A549 (cell line): ENCODE results near the gene RAD51B. TPM values are rescaled to one million over a fixed set of nuclear protein-coding genes. Genes with fewer than 3 reads are reported as not detected.
A peak's percentile ranks its signal among the peaks of the same experiment; 100 is the strongest.

Experiments
- ATAC-seq, 2 experiments: fragments of 200-7000 bp in 1 of 2; fragments of >200 bp in 1 of 2; cut with Nextera tagmentation in 1 of 2; cut with Tn5 transposase in 1 of 2; 3 replicates each; pipeline versions ENCODE4 v1.8.0 to v1.9.1; 2018 to 2020; ENCODE audit warnings: mild to moderate bottlenecking in 1 of 2, moderate library complexity in 1 of 2
- CTCF ChIA-PET: fragments of 300-600 bp; sonication (Branson Sonifier 250); formaldehyde crosslinking; extraction: SDS; loops from one replicate; lab custom pipeline; 2021; ENCODE audit warnings: antibody characterized with exemption, inconsistent platforms; lab: Yijun Ruan, JAX
- POLR2A ChIA-PET: fragments of 350-600 bp; formaldehyde crosslinking; extraction: SDS; loops from one replicate; lab custom pipeline; 2021; ENCODE audit warnings: antibody characterized with exemption, inconsistent platforms; lab: Yijun Ruan, JAX
- DNase-seq, 2 experiments: peaks; one replicate each; pipeline versions ENCODE4 v3.0.0 to v3.0.0-alpha.2; 2011 to 2016; ENCODE audit warnings: low read depth in 1 of 2, low spot score in 1 of 2
- FAIRE-seq: peaks from 2 replicates; lab custom pipeline; 2011; peaks lifted over from hg19 to GRCh38; lab: Jason Lieb, UNC
- H3K27ac ChIP-seq, 2 experiments: fragments of >200 bp; sonication (Bioruptor Twin); formaldehyde crosslinking; 3 replicates each; pipeline ENCODE4 v1.5.1; 2016 to 2017
- H3K4me1 ChIP-seq: fragments of >200 bp; sonication (Bioruptor Twin); formaldehyde crosslinking; 3 replicates; pipeline ENCODE4 v1.6.1; 2016
- H3K4me2 ChIP-seq: fragments of >200 bp; sonication (Bioruptor Twin); formaldehyde crosslinking; 3 replicates; pipeline ENCODE4 v1.6.1; 2016
- H3K4me3 ChIP-seq: fragments of >200 bp; sonication (Bioruptor Twin); formaldehyde crosslinking; 3 replicates; pipeline ENCODE4 v1.5.1; 2016
- H3K9me3 ChIP-seq: fragments of >200 bp; sonication (Bioruptor Twin); formaldehyde crosslinking; 3 replicates; pipeline ENCODE4 v1.6.1; 2016
- CBX2 ChIP-seq: fragments of 200-600 bp; sonication (generic); IDR thresholded peaks from 2 replicates; pipeline ENCODE4 v1.6.1; 2016; ENCODE audit warnings: low read depth, mild to moderate bottlenecking, borderline replicate concordance
- EHF ChIP-seq: fragments of 250-450 bp; sonication (Bioruptor Pico); IDR thresholded peaks from 2 replicates; pipeline ENCODE4 v1.5.0; 2020; ENCODE audit warnings: mild to moderate bottlenecking
- EHMT2 ChIP-seq: fragments of 200-600 bp; sonication (generic); IDR thresholded peaks from 2 replicates; pipeline ENCODE4 v1.6.1; 2016; ENCODE audit warnings: antibody characterized with exemption, low read depth, mild to moderate bottlenecking, moderate library complexity
- FOSB ChIP-seq: fragments of 250-450 bp; sonication (Bioruptor Pico); IDR thresholded peaks from 2 replicates; pipeline ENCODE4 v1.5.0; 2020; ENCODE audit warnings: mild to moderate bottlenecking, moderate library complexity
- FOXS1 ChIP-seq: fragments of 250-450 bp; sonication (Bioruptor Pico); IDR thresholded peaks from 2 replicates; pipeline ENCODE4 v1.5.0; 2020; ENCODE audit warnings: mild to moderate bottlenecking, moderate library complexity
- HEYL ChIP-seq: fragments of 250-450 bp; sonication (Bioruptor Pico); IDR thresholded peaks from 2 replicates; pipeline ENCODE4 v1.8.0; 2021; ENCODE audit warnings: mild to moderate bottlenecking, moderate library complexity
- HOXA7 ChIP-seq: fragments of 250-450 bp; sonication (Bioruptor Pico); IDR thresholded peaks from 2 replicates; pipeline ENCODE4 v1.5.0; 2020; ENCODE audit warnings: mild to moderate bottlenecking, moderate library complexity
- HOXB13 ChIP-seq: fragments of 250-450 bp; sonication (Bioruptor Pico); IDR thresholded peaks from 2 replicates; pipeline ENCODE4 v1.5.0; 2020; ENCODE audit warnings: low read depth, mild to moderate bottlenecking, moderate library complexity
- HOXB5 ChIP-seq: fragments of 250-450 bp; sonication (Bioruptor Pico); IDR thresholded peaks from 2 replicates; pipeline ENCODE4 v1.5.0; 2020; ENCODE audit warnings: mild to moderate bottlenecking, moderate library complexity
- JUN ChIP-seq, 2 experiments: fragments of >200 bp; sonication (Bioruptor Twin); formaldehyde crosslinking; IDR thresholded peaks; 2 replicates in 1 of 2; 3 replicates in 1 of 2; pipeline ENCODE4 v1.6.1; 2016 to 2017
- KDM5A ChIP-seq: fragments of 200-600 bp; sonication (generic); IDR thresholded peaks from 2 replicates; pipeline ENCODE4 v1.6.1; 2016; ENCODE audit warnings: antibody characterized with exemption, mild to moderate bottlenecking
- MAZ ChIP-seq: fragments of 150-350 bp; IDR thresholded peaks from 2 replicates; pipeline ENCODE4 v1.6.1; 2014; ENCODE audit warnings: antibody characterized with exemption, low read depth, low read length, borderline replicate concordance
- NPAS2 ChIP-seq: fragments of 250-450 bp; sonication (Bioruptor Pico); IDR thresholded peaks from 2 replicates; pipeline ENCODE4 v1.8.0; 2022; ENCODE audit warnings: mild to moderate bottlenecking, moderate library complexity, borderline replicate concordance
- PBX3 ChIP-seq: IDR thresholded peaks from 2 replicates; pipeline ENCODE4 v1.6.1; 2012
- POLR2AphosphoS2 ChIP-seq: conservative IDR thresholded peaks from 2 replicates; pipeline ENCODE4 v1.6.1; 2012; ENCODE audit warnings: low read length, improper control_type of control experiment, inconsistent platforms
- REST ChIP-seq: fragments of 200-600 bp; sonication (generic); IDR thresholded peaks from 2 replicates; pipeline ENCODE4 v1.6.1; 2016; ENCODE audit warnings: antibody characterized with exemption, mild to moderate bottlenecking, moderate library complexity
- ZNF302 ChIP-seq: fragments of 250-450 bp; sonication (Bioruptor Pico); IDR thresholded peaks from 2 replicates; pipeline ENCODE4 v1.9.0; 2021; ENCODE audit warnings: inconsistent platforms, mild to moderate bottlenecking, moderate library complexity
- ZSCAN20 ChIP-seq: fragments of 250-450 bp; sonication (Bioruptor Pico); IDR thresholded peaks from 2 replicates; pipeline ENCODE4 v1.8.0; 2022; ENCODE audit warnings: mild to moderate bottlenecking, moderate library complexity
- WGBS: methylation state at CpG from one replicate; pipeline ENCODE4 v1.1.6; 2017; ENCODE audit errors: missing lambda C conversion rate; 5-methylcytosine and 5-hydroxymethylcytosine counted together
- polyA plus RNA-seq, 4 experiments: library from polyadenylated mRNA; depleted of rRNA in 3 of 4; stranded (reverse); fragments of >200 nt; fragmentation: RNase III in 1 of 4; extraction: RNeasy Plus Mini Kit Qiagen cat#74134 plus additional on column Dnase treatment in 1 of 4; gene quantifications; 2 replicates in 3 of 4; 3 replicates in 1 of 4; pipeline ENCODE4 v1.2.3, GENCODE V29; 2011 to 2017
- TF ChIP-seq, protein P1 (sequence below): IDR thresholded peaks from 2 replicates; pipeline ENCODE4 v1.6.1; 2012
- TF ChIP-seq, protein P2 (sequence below): fragments of >200 bp; sonication (Bioruptor Twin); formaldehyde crosslinking; IDR thresholded peaks from 3 replicates; pipeline ENCODE4 v1.6.1; 2016
- TF ChIP-seq, protein P3 (sequence below): IDR thresholded peaks from 2 replicates; pipeline ENCODE4 v1.6.1; 2012; ENCODE audit warnings: low read depth, borderline replicate concordance
- TF ChIP-seq, protein P4 (sequence below): fragments of >200 bp; sonication (Bioruptor Twin); formaldehyde crosslinking; IDR thresholded peaks from 3 replicates; pipeline ENCODE4 v1.5.1; 2016

Gene RAD51B
- polyA plus RNA-seq, 2 of the 4 experiments (the other 2 are of a cell fraction): 7.2 to 10.8 TPM

GRCh38 chr14:68459480-68460136 is 640.0 kb downstream of the RAD51B start:
- peak overlapping the region; percentile 95 to 100 for H3K27ac ChIP-seq
- H3K9me3 ChIP-seq: peaks cover 8% of the 10 kb centered on the region; the same call in 2 of the 3 replicates
- 11% methylated on average over 5 of the region's 5 CpGs for WGBS
- ChIA-PET POLR2A (interaction anchor here (0.5 to 2.8 kb wide), 27 partner anchors 8 to 516 kb away, joined by 3 to 57 read pairs (median 5); partner anchors contain the start of gene ZFP36L1), CTCF (interaction anchor here (1.1 to 5.3 kb wide), 7 partner anchors 209 to 516 kb away, joined by 3 to 24 read pairs (median 5); no protein-coding TSS in a partner anchor)
- DNase-seq (no peak), ATAC-seq (peak; percentile 55 to 60), FAIRE-seq (no peak)
- H3K4me3 ChIP-seq: no peak overlapping the region
- H3K4me2 ChIP-seq: peak overlapping the region; percentile 66
- H3K4me1 ChIP-seq: peaks cover 66% of the 10 kb centered on the region
- TF ChIP-seq, protein P1, sequence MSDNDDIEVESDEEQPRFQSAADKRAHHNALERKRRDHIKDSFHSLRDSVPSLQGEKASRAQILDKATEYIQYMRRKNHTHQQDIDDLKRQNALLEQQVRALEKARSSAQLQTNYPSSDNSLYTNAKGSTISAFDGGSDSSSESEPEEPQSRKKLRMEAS: no peak
- TF ChIP-seq, protein P2, sequence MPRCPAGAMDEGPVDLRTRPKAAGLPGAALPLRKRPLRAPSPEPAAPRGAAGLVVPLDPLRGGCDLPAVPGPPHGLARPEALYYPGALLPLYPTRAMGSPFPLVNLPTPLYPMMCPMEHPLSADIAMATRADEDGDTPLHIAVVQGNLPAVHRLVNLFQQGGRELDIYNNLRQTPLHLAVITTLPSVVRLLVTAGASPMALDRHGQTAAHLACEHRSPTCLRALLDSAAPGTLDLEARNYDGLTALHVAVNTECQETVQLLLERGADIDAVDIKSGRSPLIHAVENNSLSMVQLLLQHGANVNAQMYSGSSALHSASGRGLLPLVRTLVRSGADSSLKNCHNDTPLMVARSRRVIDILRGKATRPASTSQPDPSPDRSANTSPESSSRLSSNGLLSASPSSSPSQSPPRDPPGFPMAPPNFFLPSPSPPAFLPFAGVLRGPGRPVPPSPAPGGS: no peak
- TF ChIP-seq FOSB (peak; percentile 71; the same call in 1 of the 2 replicates), FOXS1 (0 out of 2 replicates have a peak, but pooled peaks have one; percentile 10), ZSCAN20 (CRISPR knock-in tag) (0 out of 2 replicates have a peak, but pooled peaks have one; percentile 31), HOXA7 (CRISPR knock-in tag) (peak; percentile 81), EHF (CRISPR knock-in tag) (peak; percentile 70; the same call in 1 of the 2 replicates)
- TF ChIP-seq, protein P3, sequence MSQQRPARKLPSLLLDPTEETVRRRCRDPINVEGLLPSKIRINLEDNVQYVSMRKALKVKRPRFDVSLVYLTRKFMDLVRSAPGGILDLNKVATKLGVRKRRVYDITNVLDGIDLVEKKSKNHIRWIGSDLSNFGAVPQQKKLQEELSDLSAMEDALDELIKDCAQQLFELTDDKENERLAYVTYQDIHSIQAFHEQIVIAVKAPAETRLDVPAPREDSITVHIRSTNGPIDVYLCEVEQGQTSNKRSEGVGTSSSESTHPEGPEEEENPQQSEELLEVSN: no peak

DNA sequence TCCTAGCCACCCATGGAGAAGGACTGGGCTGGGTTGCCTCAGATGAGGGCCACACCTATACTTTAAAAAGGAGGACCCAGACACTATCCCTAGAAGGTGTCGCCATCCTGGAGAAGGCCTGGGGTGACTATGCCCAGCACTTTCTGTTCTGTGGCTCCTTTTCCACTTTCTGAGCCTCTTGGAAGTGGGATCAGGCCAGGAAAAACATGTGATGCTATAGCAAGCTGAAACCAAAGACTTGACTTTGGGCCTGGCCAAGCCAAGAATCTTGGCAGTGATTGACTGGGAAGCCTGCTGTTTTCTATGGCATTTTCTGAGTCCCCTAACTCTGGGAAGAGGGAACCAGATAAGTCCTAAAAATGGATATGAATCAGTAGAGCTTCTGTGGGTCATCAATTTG is 641.0 kb downstream of the RAD51B start:
- WGBS: 100% methylated on average over 1 of the region's 1 CpG
- DNase-seq (no peak), ATAC-seq (no peak), FAIRE-seq (no peak)
- POLR2A ChIA-PET: interaction anchor here (0.6 to 2.8 kb wide), 4 partner anchors 85 to 331 kb away, joined by 3 to 24 read pairs (median 4); no protein-coding TSS in a partner anchor
- CTCF ChIA-PET: interaction anchor here (0.7 to 5.3 kb wide), 4 partner anchors 254 to 516 kb away, joined by 3 to 24 read pairs (median 4); no protein-coding TSS in a partner anchor
- Histone ChIP-seq H3K4me3 (no peak overlapping the region), H3K4me2 (peak overlapping the region; percentile 66; the same call in 1 of the 3 replicates), H3K9me3 (no peaks in the 10 kb centered on the region), H3K27ac (peak overlapping the region; percentile 95 to 100), H3K4me1 (peaks cover 75% of the 10 kb centered on the region)
- TF ChIP-seq MAZ (no peak), EHF (CRISPR knock-in tag) (0 out of 2 replicates have a peak, but pooled peaks have one; percentile 51)

- no peak overlapping the region for H3K4me3 ChIP-seq
- ATAC-seq: no peak
- POLR2A ChIA-PET: interaction anchor here (0.6 to 1.1 kb wide), 3 partner anchors 86 to 331 kb away, joined by 3 to 4 read pairs (median 3); no protein-coding TSS in a partner anchor
- H3K4me2 ChIP-seq: no peak overlapping the region
- no peak for DNase-seq
- H3K9me3 ChIP-seq: no peaks in the 10 kb centered on the region
- H3K4me1 ChIP-seq: peaks cover 81% of the 10 kb centered on the region
- CTCF ChIA-PET: interaction anchor here (0.7 to 5.3 kb wide), 6 partner anchors 64 to 517 kb away, joined by 3 to 24 read pairs (median 3); no protein-coding TSS in a partner anchor
- peak overlapping the region; percentile 95 to 100 for H3K27ac ChIP-seq
- FAIRE-seq: no peak
- 87% methylated on average over 4 of the region's 4 CpGs for WGBS
- TF ChIP-seq NPAS2 (CRISPR knock-in tag) (no peak), HEYL (CRISPR knock-in tag) (no peak), HOXB5 (CRISPR knock-in tag) (no peak), REST (no peak), PBX3 (no peak), CBX2 (no peak), ZNF302 (CRISPR knock-in tag) (no peak), EHMT2 (no peak), POLR2AphosphoS2 (no peak), JUN (IDR thresholded peaks at IDR 0.05) (no peak), EHF (CRISPR knock-in tag) (no peak), KDM5A (no peak), HOXB13 (CRISPR knock-in tag) (no peak)
- TF ChIP-seq, protein P4, sequence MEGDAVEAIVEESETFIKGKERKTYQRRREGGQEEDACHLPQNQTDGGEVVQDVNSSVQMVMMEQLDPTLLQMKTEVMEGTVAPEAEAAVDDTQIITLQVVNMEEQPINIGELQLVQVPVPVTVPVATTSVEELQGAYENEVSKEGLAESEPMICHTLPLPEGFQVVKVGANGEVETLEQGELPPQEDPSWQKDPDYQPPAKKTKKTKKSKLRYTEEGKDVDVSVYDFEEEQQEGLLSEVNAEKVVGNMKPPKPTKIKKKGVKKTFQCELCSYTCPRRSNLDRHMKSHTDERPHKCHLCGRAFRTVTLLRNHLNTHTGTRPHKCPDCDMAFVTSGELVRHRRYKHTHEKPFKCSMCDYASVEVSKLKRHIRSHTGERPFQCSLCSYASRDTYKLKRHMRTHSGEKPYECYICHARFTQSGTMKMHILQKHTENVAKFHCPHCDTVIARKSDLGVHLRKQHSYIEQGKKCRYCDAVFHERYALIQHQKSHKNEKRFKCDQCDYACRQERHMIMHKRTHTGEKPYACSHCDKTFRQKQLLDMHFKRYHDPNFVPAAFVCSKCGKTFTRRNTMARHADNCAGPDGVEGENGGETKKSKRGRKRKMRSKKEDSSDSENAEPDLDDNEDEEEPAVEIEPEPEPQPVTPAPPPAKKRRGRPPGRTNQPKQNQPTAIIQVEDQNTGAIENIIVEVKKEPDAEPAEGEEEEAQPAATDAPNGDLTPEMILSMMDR: no peak
Measured at GRCh38 chr14:68461086-68461485, 641.5 kb downstream of the RAD51B start.
